Measurements from ENCODE around the gene HMCN1.
A peak's percentile ranks its signal among the peaks of the same experiment; 100 is the strongest.

The HMCN1 gene

GRCh38 chr1:185696422-185697150 lies 37.6 kb upstream of the HMCN1 start:
- ChIA-PET CTCF (interaction anchor here (0.5 to 0.7 kb wide), 4 partner anchors 37 to 527 kb away, joined by 3 to 4 read pairs (median 4); no protein-coding TSS in a partner anchor), POLR2A (ENCODE audit: low non-redundant PET) (no interaction called here)
- H3K27ac ChIP-seq: no peak overlapping the region
- TF ChIP-seq CTCF (conservative IDR thresholded peaks at IDR 0.05; ENCODE audit: low read depth): no peak
- no peak for DNase-seq (ENCODE audit: low spot score)

- no peak for TF ChIP-seq CTCF (conservative IDR thresholded peaks at IDR 0.05; ENCODE audit: low read depth)
- ChIA-PET CTCF (no interaction called here), POLR2A (ENCODE audit: low non-redundant PET) (no interaction called here)
- DNase-seq (ENCODE audit: low spot score): no peak
- H3K27ac ChIP-seq: no peak overlapping the region
Observed at GRCh38 chr1:185699874-185700273, 34.3 kb upstream of the HMCN1 start.

DNA sequence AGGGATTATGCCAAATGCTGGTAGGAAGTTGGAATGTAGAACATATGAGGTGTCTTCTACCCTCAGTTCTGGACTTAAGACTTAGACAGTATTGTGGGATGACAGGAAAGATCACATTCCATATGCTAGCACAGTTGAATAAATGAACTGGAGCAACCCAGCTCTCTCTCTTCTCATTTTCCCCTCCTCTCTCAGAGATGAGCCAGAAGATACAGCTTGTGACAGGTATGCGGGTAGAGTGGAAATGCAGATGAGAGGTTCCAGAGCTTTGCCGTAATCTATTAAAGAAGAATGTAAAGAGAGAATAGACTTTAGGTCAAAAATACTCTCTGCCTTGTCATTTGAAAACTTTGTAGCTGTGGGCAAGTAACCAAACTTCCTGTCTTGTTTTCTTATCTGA lies 32.5 kb upstream of the HMCN1 start:
- DNase-seq (ENCODE audit: low spot score): no peak
- POLR2A ChIA-PET (ENCODE audit: low non-redundant PET): no interaction called here
- CTCF ChIA-PET: interaction anchor here (0.5 to 0.9 kb wide), 2 partner anchors 21 to 566 kb away, joined by 3 to 7 read pairs; no protein-coding TSS in a partner anchor
- TF ChIP-seq CTCF (conservative IDR thresholded peaks at IDR 0.05; ENCODE audit: low read depth): no peak
- no peak overlapping the region for H3K27ac ChIP-seq

- CTCF ChIA-PET: no interaction called here
- POLR2A ChIA-PET (ENCODE audit: low non-redundant PET): no interaction called here
Observed at GRCh38 chr1:185704181-185704580, 30.0 kb upstream of the HMCN1 start.

GRCh38 chr1:185716095-185716494 lies 18.1 kb upstream of the HMCN1 start:
- TF ChIP-seq CTCF (conservative IDR thresholded peaks at IDR 0.05; ENCODE audit: low read depth): no peak
- ChIA-PET CTCF (no interaction called here), POLR2A (ENCODE audit: low non-redundant PET) (no interaction called here)
- DNase-seq (ENCODE audit: low spot score): no peak
- H3K27ac ChIP-seq: no peak overlapping the region

More at GRCh38 chr1:185704181-185704580, 30.0 kb upstream of the HMCN1 start:
- no peak for TF ChIP-seq CTCF (conservative IDR thresholded peaks at IDR 0.05; ENCODE audit: low read depth)
- H3K27ac ChIP-seq: no peak overlapping the region
- DNase-seq (ENCODE audit: low spot score): no peak

GRCh38 chr1:185719021-185719420 lies 15.2 kb upstream of the HMCN1 start:
- POLR2A ChIA-PET (ENCODE audit: low non-redundant PET): no interaction called here
- peak overlapping the region; percentile 64; the same call in 1 of the 2 replicates for H3K27ac ChIP-seq
- CTCF ChIA-PET: interaction anchor here (0.5 to 2.0 kb wide), 5 partner anchors 15 to 1837 kb away, joined by 3 to 9 read pairs (median 4); partner anchors contain the start of gene HMCN1
- peak; percentile 39 for TF ChIP-seq CTCF (conservative IDR thresholded peaks at IDR 0.05; ENCODE audit: low read depth)
- peak; percentile 76 for DNase-seq (ENCODE audit: low spot score)

Data from RWPE1 (cell line).